Measurements from ENCODE around the gene RXRG.

The RXRG gene

GRCh38 chr1:165452336-165453130 is 7.6 kb upstream of the RXRG start:
- in situ Hi-C loops (cut with MboI; ENCODE audit: low sequenced_read_pairs) = no loop called here

GRCh38 chr1:165451691-165452090 is 6.8 kb upstream of the RXRG start:
- in situ Hi-C loops (cut with MboI; ENCODE audit: low sequenced_read_pairs) = no loop called here

- in situ Hi-C loops (cut with MboI; ENCODE audit: low sequenced_read_pairs) = no loop called here
Measured at GRCh38 chr1:165449131-165449530, 4.2 kb upstream of the RXRG start.

GRCh38 chr1:165445388-165445787 is 462 bp upstream of the RXRG start:
- in situ Hi-C loops (cut with MboI; ENCODE audit: low sequenced_read_pairs) = no loop called here

- in situ Hi-C loops (cut with MboI; ENCODE audit: low sequenced_read_pairs) = no loop called here
Measured at GRCh38 chr1:165443539-165444311, 1.2 kb downstream of the RXRG start.

DNA sequence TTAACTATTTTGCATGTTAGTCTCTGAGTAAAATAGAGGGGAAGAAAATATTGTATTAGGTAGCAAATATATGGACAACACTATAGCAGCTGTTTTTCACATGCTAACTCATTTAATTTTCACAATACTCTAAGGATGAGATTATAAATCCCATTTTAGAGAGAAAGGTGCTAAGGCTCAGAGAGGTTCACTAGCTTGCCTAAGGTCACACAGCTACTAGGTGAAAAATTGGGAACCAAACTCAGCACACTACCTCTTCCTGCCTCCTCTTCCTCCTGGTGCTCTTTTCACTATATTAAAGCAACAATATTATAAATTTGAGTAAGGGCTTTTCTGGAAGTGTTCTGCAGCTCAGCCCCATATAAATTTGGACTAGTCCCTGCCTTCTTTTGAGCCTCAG is 2.3 kb downstream of the RXRG start:
- in situ Hi-C loops (cut with MboI; ENCODE audit: low sequenced_read_pairs) = no loop called here

GRCh38 chr1:165442053-165442452 is 2.9 kb downstream of the RXRG start:
- in situ Hi-C loops (cut with MboI; ENCODE audit: low sequenced_read_pairs) = no loop called here

DNA sequence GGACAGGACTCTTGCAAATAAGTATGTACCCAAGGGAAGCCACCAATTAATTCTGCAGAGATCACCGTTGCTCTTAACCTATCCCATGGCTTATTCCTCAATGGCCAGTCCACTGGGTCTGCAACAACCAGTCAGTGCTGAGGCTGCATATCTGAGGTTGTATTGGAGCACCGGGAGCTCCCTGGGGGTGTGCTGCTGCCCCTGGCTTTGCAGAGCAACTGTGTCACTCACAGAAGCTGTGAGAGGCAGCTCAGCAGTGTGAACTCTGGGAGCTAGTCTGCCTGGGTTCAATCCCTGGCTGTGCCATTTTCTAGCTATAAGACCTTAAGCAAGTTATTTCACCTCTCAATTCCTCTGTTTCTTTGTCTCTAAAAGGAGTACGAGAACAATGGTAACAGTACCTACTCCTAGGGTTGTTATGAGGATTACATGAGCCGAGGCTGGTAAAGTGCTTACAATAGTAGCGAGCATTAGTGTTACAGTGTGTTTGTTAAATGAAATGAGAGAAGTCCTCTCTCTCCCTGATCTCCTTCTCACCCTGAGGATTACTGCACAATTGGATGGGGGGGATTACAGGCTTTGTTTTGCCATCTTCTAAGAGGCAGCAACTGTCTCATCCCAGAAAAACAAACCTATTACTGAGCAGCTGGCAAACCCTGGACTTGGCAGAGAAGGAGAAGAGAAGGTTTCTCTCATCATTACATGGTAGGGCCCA is 3.6 kb downstream of the RXRG start:
- in situ Hi-C loops (cut with MboI; ENCODE audit: low sequenced_read_pairs) = no loop called here

DNA sequence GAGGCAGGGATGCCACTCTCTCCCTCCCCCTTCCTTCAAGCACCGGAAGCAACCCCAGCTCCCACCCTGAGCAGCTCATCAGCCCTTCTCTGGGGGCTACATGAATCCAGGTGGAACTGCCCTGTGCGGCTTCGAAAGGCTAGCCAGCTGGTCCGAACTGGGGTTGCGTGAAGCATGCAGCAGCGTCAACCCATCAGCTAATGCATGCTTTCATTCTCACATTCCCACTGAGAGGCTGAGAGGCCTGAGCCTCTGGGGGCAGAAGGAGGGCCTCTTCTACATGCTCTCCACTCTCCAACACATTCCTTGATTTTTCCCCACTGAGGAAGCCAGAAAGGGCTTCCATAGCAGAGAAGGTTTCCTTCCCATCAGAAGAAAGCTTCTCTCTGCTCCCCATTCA is 5.6 kb downstream of the RXRG start:
- in situ Hi-C loops (cut with MboI; ENCODE audit: low sequenced_read_pairs) = no loop called here

DNA sequence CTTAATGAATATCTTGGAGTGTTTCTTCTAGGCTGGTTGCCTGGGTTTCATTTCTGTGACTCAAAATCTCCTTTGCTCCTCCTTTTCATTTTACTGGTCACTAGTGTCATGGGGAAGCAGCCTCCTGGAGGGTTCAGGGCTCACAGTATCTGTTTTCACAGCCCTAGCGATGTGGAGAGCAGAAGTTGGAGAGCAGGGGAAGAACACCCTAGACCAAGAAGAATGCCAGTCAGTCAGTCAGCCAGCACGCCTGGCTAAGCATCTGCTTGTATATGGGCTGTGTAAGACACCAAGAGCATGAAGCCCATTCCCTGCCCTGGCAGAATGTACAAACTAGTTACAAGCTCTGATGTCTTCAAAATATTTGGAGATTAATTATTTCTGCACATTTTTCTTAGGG is 7.9 kb downstream of the RXRG start:
- in situ Hi-C loops (cut with MboI; ENCODE audit: low sequenced_read_pairs) = no loop called here

GRCh38 chr1:165435801-165436200 is 9.1 kb downstream of the RXRG start:
- in situ Hi-C loops (cut with MboI; ENCODE audit: low sequenced_read_pairs) = no loop called here

GRCh38 chr1:165434281-165434680 is 10.6 kb downstream of the RXRG start:
- in situ Hi-C loops (cut with MboI; ENCODE audit: low sequenced_read_pairs) = no loop called here

DNA sequence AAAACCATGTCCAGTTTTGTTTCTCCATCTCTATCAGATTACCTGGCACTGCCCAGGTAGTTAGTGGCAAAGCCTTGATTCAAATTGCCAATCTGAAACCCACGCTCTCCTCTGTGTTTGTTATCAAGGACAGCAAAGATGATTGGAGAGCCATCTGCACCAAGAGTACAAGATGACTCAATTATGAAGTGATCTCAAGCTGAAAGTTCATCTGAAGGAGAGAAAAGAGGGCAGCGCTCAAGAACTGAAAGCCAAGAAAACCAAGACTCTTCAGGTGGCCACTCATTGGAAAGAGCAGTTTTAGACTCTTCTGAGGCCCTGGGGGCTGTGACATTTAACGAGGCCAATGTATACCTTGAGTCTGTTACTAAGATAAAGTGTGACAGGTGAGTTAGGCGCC is 13.8 kb downstream of the RXRG start:
- in situ Hi-C loops (cut with MboI; ENCODE audit: low sequenced_read_pairs) = no loop called here

GRCh38 chr1:165426745-165427144 is 18.2 kb downstream of the RXRG start:
- in situ Hi-C loops (cut with MboI; ENCODE audit: low sequenced_read_pairs) = no loop called here

DNA sequence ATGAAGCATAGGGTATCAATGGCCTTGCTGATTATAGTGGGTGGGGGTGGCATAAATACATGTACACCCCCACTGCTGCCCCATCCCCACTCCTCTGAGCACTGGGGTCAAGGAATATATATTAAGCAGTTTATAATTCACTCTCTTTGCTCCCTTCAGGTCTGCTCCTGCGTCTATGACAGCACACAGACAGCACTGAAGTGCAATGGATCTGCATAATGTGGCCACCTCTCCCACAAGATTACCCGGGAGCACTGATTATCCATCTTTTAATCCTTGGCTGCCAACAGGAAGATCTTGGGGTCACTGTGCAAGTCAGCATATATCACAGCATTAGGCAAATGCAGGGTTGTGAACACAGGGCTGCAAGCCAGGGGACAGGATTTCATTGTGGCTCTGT is 19.3 kb downstream of the RXRG start:
- in situ Hi-C loops (cut with MboI; ENCODE audit: low sequenced_read_pairs) = no loop called here

GRCh38 chr1:165424454-165425216 is 20.3 kb downstream of the RXRG start:
- in situ Hi-C loops (cut with MboI; ENCODE audit: low sequenced_read_pairs) = no loop called here

- in situ Hi-C loops (cut with MboI; ENCODE audit: low sequenced_read_pairs) = no loop called here
Measured at GRCh38 chr1:165423136-165423535, 21.8 kb downstream of the RXRG start.

DNA sequence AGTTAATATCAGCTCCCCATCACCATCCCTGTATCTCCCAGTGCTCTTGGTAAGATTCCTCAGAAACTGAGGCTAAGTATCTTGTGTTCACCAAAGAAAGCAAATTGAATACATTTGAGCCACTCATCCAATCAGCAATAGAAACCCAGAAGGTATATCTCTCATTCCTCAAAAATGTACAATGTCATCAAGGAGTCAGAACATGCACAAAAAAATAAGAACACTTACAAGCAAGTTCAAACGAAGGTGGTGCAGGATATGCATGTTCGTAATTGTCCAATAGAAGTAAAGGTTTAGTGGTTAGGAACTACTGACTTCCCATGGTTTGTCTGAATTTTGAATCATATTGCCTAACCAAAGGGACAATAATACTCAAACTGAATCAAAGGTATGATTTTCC is 24.3 kb downstream of the RXRG start:
- in situ Hi-C loops (cut with MboI; ENCODE audit: low sequenced_read_pairs) = no loop called here

- in situ Hi-C loops (cut with MboI; ENCODE audit: low sequenced_read_pairs) = no loop called here
Measured at GRCh38 chr1:165419839-165420238, 25.1 kb downstream of the RXRG start.

DNA sequence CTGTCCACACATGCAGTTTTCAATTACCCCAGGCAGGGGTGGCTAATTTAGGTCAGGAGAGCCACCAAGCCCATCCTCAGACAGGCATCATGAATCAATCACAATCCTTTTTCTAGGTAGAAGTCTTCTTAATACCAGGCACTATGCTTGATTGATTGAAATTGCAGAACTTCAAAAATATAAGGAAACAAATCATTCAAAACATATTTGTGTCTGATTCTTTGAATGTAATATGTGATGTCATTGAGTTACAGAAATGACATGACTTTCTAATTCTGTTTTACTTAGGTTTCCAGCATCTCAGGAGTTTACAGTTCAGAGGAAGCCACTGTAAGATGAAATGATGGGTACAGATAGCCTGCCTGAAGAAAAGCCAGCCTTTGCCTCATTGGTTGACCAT is 26.7 kb downstream of the RXRG start:
- in situ Hi-C loops (cut with MboI; ENCODE audit: low sequenced_read_pairs) = no loop called here

DNA sequence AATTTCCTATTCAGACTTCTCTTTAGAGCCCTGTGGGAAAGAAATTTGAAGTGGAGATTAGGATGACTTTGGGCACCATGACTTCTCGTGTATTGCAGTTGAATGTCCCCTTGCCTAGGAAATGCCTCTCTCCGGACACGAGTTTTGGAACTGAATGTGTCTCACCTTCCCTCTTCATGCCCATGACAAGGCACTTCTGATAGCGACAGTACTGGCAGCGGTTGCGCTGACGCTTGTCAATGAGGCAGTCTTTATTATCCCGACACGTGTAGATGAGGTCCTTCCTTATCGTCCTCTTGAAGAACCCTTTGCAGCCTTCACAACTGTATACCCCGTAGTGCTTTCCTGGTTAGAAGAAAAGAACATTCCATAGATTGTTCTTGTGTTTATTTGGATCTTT is 28.1 kb downstream of the RXRG start:
- in situ Hi-C loops (cut with MboI; ENCODE audit: low sequenced_read_pairs) = no loop called here

Measured in HL-60/S4 treated with retinoic acid at 250 ng/mL for 4 days and 3 days (cell line).